ENCODE results near the gene LAMC2.

The LAMC2 gene

GRCh38 chr1:183185941-183186490, at the start of gene LAMC2:
LAMC2 (plus strand) TSS chr1:183186264; CDS start chr1:183186353, 89 bp downstream.
- Histone ChIP-seq H3K27ac (ENCODE audit: low read length) (no peak within 1 kb of the TSS), H3K9ac (ENCODE audit: low read depth, low read length) (no peak within 1 kb of the TSS), H3K4me3 (ENCODE audit: low read depth in 1 of 2, low read length in 2 of 2) (no peak within 1 kb of the TSS), H3K79me2 (ENCODE audit: insufficient read depth, low read length) (no peaks in the 10 kb centered on the region), H4K20me1 (ENCODE audit: insufficient read depth, low read length) (no peaks in the 10 kb centered on the region), H3K4me1 (ENCODE audit: insufficient read depth, low read length) (no peaks in the 10 kb centered on the region), H2AFZ (ENCODE audit: low read depth, low read length) (no peak within 1 kb of the TSS), H3K4me2 (ENCODE audit: insufficient read depth, low read length) (no peak within 1 kb of the TSS), H3K9me3 (ENCODE audit: insufficient read depth, low read length, severe bottlenecking) (no peaks in the 10 kb centered on the region), H3K36me3 (ENCODE audit: insufficient read depth, low read length) (no peaks in the 10 kb centered on the region), H3K27me3 (ENCODE audit: insufficient read depth, low read length, poor library complexity) (no peaks in the 10 kb centered on the region)
- DNase-seq (no peak), ATAC-seq (ENCODE audit: insufficient read depth, low read depth) (no peak)
- no peak for TF ChIP-seq EZH2 (IDR thresholded peaks at IDR 0.05; ENCODE audit: borderline replicate concordance, low read depth, low read length, severe bottlenecking)
- TF ChIP-seq, protein P1, sequence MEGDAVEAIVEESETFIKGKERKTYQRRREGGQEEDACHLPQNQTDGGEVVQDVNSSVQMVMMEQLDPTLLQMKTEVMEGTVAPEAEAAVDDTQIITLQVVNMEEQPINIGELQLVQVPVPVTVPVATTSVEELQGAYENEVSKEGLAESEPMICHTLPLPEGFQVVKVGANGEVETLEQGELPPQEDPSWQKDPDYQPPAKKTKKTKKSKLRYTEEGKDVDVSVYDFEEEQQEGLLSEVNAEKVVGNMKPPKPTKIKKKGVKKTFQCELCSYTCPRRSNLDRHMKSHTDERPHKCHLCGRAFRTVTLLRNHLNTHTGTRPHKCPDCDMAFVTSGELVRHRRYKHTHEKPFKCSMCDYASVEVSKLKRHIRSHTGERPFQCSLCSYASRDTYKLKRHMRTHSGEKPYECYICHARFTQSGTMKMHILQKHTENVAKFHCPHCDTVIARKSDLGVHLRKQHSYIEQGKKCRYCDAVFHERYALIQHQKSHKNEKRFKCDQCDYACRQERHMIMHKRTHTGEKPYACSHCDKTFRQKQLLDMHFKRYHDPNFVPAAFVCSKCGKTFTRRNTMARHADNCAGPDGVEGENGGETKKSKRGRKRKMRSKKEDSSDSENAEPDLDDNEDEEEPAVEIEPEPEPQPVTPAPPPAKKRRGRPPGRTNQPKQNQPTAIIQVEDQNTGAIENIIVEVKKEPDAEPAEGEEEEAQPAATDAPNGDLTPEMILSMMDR (IDR thresholded peaks at IDR 0.05; ENCODE audit: borderline replicate concordance, extremely low read depth, low read length, poor library complexity, severe bottlenecking): no peak

DNA sequence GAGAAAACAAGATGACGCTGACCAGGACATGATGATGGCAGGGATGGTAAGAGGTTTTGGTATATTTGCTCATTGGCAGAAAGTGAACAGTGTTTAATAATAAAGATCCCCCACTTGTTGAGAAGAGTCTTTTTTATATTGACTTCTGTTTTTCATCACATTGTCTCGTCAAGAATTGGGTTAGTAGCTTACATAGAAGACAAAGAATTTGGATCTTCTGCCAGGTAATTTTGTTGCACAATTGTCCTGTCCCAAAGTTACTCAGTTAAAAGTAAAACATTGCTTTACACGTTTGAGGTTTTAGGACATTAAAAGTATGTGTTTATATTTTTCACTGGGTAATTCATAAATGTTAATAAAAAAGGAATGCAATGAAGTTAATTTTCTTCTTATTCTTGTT, 48.3 kb upstream of the LAMC2 start:
- Histone ChIP-seq H3K36me3 (ENCODE audit: insufficient read depth, low read length) (no peaks in the 10 kb centered on the region), H3K4me3 (ENCODE audit: low read depth in 1 of 2, low read length in 2 of 2) (no peak overlapping the region), H3K9ac (ENCODE audit: low read depth, low read length) (no peak overlapping the region), H3K27ac (ENCODE audit: low read length) (no peak overlapping the region), H3K4me1 (ENCODE audit: insufficient read depth, low read length) (peaks cover 2% of the 10 kb centered on the region; the same call in 1 of the 2 replicates), H3K79me2 (ENCODE audit: insufficient read depth, low read length) (no peaks in the 10 kb centered on the region), H4K20me1 (ENCODE audit: insufficient read depth, low read length) (no peaks in the 10 kb centered on the region), H3K4me2 (ENCODE audit: insufficient read depth, low read length) (no peak overlapping the region), H3K9me3 (ENCODE audit: insufficient read depth, low read length, severe bottlenecking) (no peaks in the 10 kb centered on the region), H3K27me3 (ENCODE audit: insufficient read depth, low read length, poor library complexity) (no peaks in the 10 kb centered on the region), H2AFZ (ENCODE audit: low read depth, low read length) (no peak overlapping the region)
- no peak for ATAC-seq (ENCODE audit: insufficient read depth, low read depth)
- no peak for DNase-seq
- TF ChIP-seq EZH2 (IDR thresholded peaks at IDR 0.05; ENCODE audit: borderline replicate concordance, low read depth, low read length, severe bottlenecking): no peak
- TF ChIP-seq, protein P1 (IDR thresholded peaks at IDR 0.05; ENCODE audit: borderline replicate concordance, extremely low read depth, low read length, poor library complexity, severe bottlenecking): no peak

DNA sequence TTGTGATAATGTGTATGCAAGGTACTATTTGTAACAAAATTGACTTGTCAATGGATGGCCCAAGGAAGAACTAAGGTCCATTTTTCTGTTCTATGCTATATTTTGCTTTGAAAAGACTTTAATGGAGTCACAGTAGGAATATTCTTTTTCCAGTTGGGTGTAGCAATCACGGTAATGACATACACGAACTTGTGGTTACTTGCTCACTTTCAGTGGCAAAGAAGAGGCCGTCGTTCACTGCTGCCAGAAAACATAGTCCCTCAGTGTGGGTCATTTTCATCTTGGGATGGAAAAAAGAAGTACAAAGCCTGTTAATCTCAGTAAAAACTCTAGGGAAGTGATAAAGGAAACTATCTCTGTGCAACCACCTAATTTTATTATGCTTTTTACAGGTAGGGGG, 47.8 kb upstream of the LAMC2 start:
- no peak overlapping the region for H3K4me3 ChIP-seq (ENCODE audit: low read depth in 1 of 2, low read length in 2 of 2)
- no peaks in the 10 kb centered on the region for H3K79me2 ChIP-seq (ENCODE audit: insufficient read depth, low read length)
- TF ChIP-seq, protein P1 (IDR thresholded peaks at IDR 0.05; ENCODE audit: borderline replicate concordance, extremely low read depth, low read length, poor library complexity, severe bottlenecking): no peak
- no peak for TF ChIP-seq EZH2 (IDR thresholded peaks at IDR 0.05; ENCODE audit: borderline replicate concordance, low read depth, low read length, severe bottlenecking)
- H3K36me3 ChIP-seq (ENCODE audit: insufficient read depth, low read length): no peaks in the 10 kb centered on the region
- H3K9ac ChIP-seq (ENCODE audit: low read depth, low read length): no peak overlapping the region
- H3K9me3 ChIP-seq (ENCODE audit: insufficient read depth, low read length, severe bottlenecking): no peaks in the 10 kb centered on the region
- H3K27me3 ChIP-seq (ENCODE audit: insufficient read depth, low read length, poor library complexity): no peaks in the 10 kb centered on the region
- H4K20me1 ChIP-seq (ENCODE audit: insufficient read depth, low read length): no peaks in the 10 kb centered on the region
- ATAC-seq (ENCODE audit: insufficient read depth, low read depth) (no peak), DNase-seq (no peak)
- no peak overlapping the region for H3K27ac ChIP-seq (ENCODE audit: low read length)
- no peak overlapping the region for H3K4me2 ChIP-seq (ENCODE audit: insufficient read depth, low read length)
- no peak overlapping the region for H2AFZ ChIP-seq (ENCODE audit: low read depth, low read length)
- peaks cover 5% of the 10 kb centered on the region for H3K4me1 ChIP-seq (ENCODE audit: insufficient read depth, low read length)
